NCI-H69 (cell line): ENCODE data around the gene DDO.

Source experiments
- DNase-seq: peaks from one replicate; lab custom pipeline; 2025; lab: John Stamatoyannopoulos, UW

DDO gene, protein sequence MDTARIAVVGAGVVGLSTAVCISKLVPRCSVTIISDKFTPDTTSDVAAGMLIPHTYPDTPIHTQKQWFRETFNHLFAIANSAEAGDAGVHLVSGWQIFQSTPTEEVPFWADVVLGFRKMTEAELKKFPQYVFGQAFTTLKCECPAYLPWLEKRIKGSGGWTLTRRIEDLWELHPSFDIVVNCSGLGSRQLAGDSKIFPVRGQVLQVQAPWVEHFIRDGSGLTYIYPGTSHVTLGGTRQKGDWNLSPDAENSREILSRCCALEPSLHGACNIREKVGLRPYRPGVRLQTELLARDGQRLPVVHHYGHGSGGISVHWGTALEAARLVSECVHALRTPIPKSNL

DNA sequence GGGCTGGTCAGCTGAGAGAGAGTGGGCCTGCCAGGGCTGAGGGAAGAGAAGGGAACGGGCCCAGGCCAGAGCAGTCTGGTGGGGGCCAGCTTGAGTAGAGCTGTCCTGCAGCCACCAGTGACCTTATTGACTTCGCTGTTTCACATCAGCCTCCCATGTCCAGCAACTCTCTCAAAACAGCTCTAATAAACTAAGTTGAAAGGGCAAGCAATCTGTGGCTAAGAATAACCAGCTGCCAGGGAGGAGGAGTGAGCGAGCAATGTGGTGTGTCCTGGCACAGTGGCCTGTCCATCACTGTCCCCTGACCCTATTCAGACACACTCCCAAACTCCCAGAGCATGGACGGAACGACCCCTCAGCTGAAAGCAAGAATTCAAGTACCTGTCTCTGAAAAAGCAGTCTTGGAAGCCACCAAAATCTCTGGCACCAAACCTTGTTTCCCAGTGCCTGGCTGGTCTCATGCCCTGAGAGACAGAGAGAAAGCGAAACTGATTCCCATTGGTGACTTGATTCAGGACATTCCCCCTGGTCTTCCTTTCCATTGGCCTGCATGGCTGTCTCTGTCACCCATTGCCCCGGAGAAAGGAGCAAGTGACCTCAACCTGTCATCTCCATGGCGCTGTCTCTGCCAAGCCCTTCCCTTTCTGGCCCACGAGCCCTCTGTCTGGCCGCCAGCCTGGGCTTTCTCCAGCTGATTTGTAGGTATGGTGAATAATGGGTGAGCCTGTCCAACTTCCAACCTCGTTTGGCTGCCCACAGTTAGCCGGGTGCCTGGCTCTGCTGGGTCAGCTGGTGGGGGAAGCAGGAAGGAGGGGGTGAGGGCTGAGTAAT is at the start of gene DDO:
TSS of gene DDO (minus strand) at position 490 of the 831 bp plus-strand sequence. CDS start 2,113 bp downstream, outside the sequence.
- DNase-seq, result no peak

DNA sequence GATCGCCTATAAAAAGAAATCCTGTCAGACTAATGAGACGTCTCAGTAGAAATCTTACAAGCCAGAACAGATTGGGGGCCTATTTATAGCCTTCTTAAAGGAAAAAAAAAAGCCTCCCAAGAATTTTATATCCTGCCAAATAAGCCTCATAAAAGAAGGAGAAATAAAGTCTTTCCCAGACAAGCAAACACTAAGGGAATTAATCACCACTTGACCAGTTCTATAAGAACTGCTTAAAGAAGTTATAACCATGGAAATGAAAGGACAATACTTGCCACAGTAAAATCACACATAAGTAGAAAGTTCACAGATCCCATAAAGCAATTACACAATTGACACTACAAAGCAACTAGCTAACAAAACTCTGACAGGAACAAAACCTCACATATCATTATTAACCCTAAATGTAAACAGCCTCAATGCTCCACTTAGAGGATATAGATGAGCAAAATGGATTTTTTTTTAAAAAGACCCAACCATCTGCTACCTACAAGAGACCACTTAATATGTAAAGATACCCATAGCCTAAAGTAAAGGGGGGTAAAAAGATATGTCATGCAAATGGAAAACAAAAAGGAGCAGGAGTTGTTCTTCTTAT is 47.6 kb upstream of the DDO start:
- no peak for DNase-seq

GRCh38 chr6:110461376-110461775 is 46.0 kb upstream of the DDO start:
- no peak for DNase-seq

GRCh38 chr6:110459137-110459536 is 43.8 kb upstream of the DDO start:
- DNase-seq, result no peak

GRCh38 chr6:110458476-110458875 is 43.1 kb upstream of the DDO start:
- DNase-seq, result no peak

- DNase-seq, result peak; percentile 58
Measured at GRCh38 chr6:110457567-110458175, 42.3 kb upstream of the DDO start.

GRCh38 chr6:110456694-110457093 is 41.3 kb upstream of the DDO start:
- DNase-seq, result peak; percentile 21

GRCh38 chr6:110449541-110449895 is 34.1 kb upstream of the DDO start:
- DNase-seq, result no peak

DNA sequence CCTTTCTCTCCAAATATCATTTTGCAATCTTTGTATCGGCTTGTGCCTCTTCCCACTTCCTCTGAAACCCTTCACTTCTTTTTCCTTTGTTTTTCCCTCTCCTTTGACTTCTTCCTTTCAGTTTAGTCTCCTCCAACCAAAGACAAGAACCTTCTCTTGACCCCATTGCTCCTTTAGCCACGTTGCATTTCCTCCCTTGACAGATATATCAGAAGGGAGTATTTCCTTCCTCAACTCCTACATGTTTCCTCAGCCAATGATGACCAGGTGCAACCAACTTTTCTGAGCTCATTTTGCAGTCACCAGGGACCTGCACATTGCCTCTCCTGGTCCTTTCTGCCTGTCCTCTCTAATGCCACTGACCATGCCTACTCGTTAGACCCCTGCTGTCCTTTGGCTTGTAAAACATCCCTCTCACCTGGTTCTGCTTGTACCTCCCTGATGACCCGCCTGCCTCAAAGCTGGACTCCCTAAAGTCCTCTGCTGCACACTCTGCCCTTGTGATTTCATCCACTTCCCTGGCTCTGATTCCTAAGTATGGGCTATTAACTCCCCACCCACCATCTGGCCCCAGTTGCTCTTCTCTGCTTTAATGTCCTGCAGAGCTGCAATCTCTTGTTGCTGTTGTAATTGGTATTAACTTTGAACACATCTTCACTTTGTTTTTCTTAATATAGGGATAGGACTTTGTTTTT is 33.6 kb upstream of the DDO start:
- DNase-seq, result peak; percentile 47

- no peak for DNase-seq
Measured at GRCh38 chr6:110447761-110448160, 32.4 kb upstream of the DDO start.

DNA sequence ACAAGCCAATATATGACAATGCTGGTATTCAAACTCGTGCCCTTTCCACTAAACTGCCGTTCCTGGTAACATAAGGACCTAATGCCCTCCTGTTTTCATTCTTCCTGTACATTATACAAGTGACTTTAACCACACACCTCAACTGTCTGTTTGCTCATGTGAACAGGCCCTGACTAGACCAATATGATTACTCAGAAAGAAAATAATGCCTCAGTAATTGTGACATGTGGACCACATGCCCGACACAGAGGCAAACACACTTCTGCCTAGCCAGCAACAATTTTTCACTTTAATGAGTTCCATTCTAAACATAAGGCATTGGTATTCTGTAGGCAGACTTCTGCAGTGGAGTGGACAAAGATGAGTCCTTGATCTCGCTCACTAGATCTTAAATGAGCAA is 31.0 kb upstream of the DDO start:
- DNase-seq, result peak; percentile 71

- DNase-seq, result no peak
Measured at GRCh38 chr6:110440026-110440425, 24.7 kb upstream of the DDO start.

- no peak for DNase-seq
Measured at GRCh38 chr6:110439356-110439755, 24.0 kb upstream of the DDO start.

GRCh38 chr6:110434961-110435602 is 19.7 kb upstream of the DDO start:
- no peak for DNase-seq

- no peak for DNase-seq
Measured at GRCh38 chr6:110432285-110432900, 17.0 kb upstream of the DDO start.

GRCh38 chr6:110430741-110431140 is 15.4 kb upstream of the DDO start:
- DNase-seq, result no peak

DNA sequence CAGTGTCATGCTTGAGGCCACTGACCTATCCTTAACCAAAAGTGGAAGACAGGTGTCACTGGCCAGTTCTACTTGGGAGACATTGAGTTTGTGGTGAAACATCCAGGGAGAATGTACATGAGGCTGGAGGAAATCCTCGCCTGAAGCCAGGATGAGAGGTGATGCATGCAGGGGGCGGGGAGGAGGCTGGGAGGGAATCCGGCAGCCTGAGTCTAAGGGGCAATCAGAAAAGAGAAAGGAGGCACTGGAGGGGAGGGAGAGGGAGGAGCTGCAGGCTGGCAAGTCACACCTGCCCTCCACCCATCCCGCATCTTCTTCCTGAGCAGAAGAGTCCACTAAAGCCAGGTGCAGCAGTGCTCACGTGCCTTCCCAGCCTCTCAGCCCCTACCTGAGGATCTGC is 14.9 kb upstream of the DDO start:
- peak; percentile 27 for DNase-seq

- DNase-seq, result no peak
Measured at GRCh38 chr6:110428153-110428552, 12.8 kb upstream of the DDO start.

- no peak for DNase-seq
Measured at GRCh38 chr6:110425816-110426215, 10.4 kb upstream of the DDO start.

DNA sequence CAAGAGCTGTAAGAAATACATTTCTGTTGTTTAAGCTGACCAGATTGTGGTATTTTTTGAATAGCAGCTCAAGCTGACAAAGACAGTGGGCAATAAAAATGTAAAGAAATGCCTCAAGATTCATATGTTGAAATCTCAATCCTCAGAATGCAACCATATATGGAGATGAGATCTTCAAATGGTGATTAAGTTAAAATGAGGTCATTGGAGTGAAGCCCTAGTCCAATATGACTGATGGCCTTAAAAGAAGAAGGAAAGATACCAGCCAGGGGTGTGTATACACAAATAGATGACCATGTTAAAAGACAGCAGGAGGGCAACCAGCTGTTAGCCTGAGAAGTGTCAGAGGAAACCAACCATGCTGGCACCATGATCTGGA is 7.1 kb upstream of the DDO start:
- DNase-seq, result peak; percentile 23
